Measurements from ENCODE around the gene PATZ1. TPM values are rescaled to one million over a fixed set of nuclear protein-coding genes. Genes with fewer than 3 reads are reported as not detected.

The PATZ1 gene
- total RNA-seq, 1 experiment from 2014 or later = 120 TPM

GRCh38 chr22:31302006-31302405 is 44.1 kb downstream of the PATZ1 start:
- no peak overlapping the region for H3K27ac Mint-ChIP-seq
- H3K56ac ChIP-seq (ENCODE audit: insufficient read length, low read depth, low read length) = no peak overlapping the region
- no peak for TF ChIP-seq CTCF (conservative IDR thresholded peaks at IDR 0.05)
- H4K20me1 ChIP-seq (ENCODE audit: control insufficient read depth, insufficient read depth, insufficient read length) = no peaks in the 10 kb centered on the region
- H3K27ac ChIP-seq (ENCODE audit: insufficient read length, low read depth, low read length) = no peak overlapping the region
- H3K23me2 ChIP-seq (ENCODE audit: insufficient read length, low read depth, low read length, poor library complexity, severe bottlenecking) = no peaks in the 10 kb centered on the region
- H2AFZ ChIP-seq (ENCODE audit: low read length) = no peak overlapping the region
- H3K79me1 ChIP-seq (ENCODE audit: insufficient read depth, low read depth, low read length, poor library complexity, severe bottlenecking) = no peaks in the 10 kb centered on the region
- no peaks in the 10 kb centered on the region for H3K9me3 Mint-ChIP-seq
- no peak overlapping the region for H3K4ac ChIP-seq (ENCODE audit: low read depth, low read length)
- H4K8ac ChIP-seq (replicated peaks; ENCODE audit: insufficient read length, low read depth, low read length) = no peak overlapping the region
- H4K5ac ChIP-seq (ENCODE audit: insufficient read length, low read depth, low read length) = no peak overlapping the region
- H4K91ac ChIP-seq (ENCODE audit: insufficient read length, low read depth, low read length) = no peak overlapping the region
- H3K27me3 Mint-ChIP-seq (ENCODE audit: low read depth) = no peaks in the 10 kb centered on the region; the same call in 1 of the 2 replicates
- DNase-seq = no peak
- no peaks in the 10 kb centered on the region for H3K4me1 ChIP-seq (ENCODE audit: insufficient read depth, low read length)
- H2BK15ac ChIP-seq (ENCODE audit: low read depth, low read length) = no peak overlapping the region
- no peaks in the 10 kb centered on the region for H3K27me3 ChIP-seq (ENCODE audit: insufficient read depth, low read length)
- no peak overlapping the region for H3K18ac ChIP-seq (ENCODE audit: insufficient read length, low read depth, low read length)
- H3T11ph ChIP-seq (ENCODE audit: low read length) = no peak overlapping the region
- no peak overlapping the region for H2BK5ac ChIP-seq (ENCODE audit: insufficient read length, low read length)
- no peak overlapping the region for H3K9ac ChIP-seq (ENCODE audit: extremely low read depth, insufficient read length, low read length)
- H3K14ac ChIP-seq (ENCODE audit: insufficient read depth, low read length) = no peak overlapping the region
- no peak overlapping the region for H2AK5ac ChIP-seq (ENCODE audit: insufficient read length, low read length)
- H3K4me3 Mint-ChIP-seq = no peak overlapping the region
- H3K4me1 Mint-ChIP-seq = no peaks in the 10 kb centered on the region; a peak in 1 of 4 replicates
- H2BK12ac ChIP-seq (ENCODE audit: insufficient read length, low read depth, low read length) = no peak overlapping the region
- H3K79me2 ChIP-seq (ENCODE audit: insufficient read depth, low read length) = no peaks in the 10 kb centered on the region
- H3K23ac ChIP-seq (ENCODE audit: insufficient read length, low read depth, low read length) = no peak overlapping the region
- no peak overlapping the region for H3K4me2 ChIP-seq (ENCODE audit: insufficient read depth, insufficient read length, low read length)
- H3K36me3 Mint-ChIP-seq (ENCODE audit: insufficient read depth in 1 of 3, low read depth in 3 of 3) = no peaks in the 10 kb centered on the region
- H2BK20ac ChIP-seq (ENCODE audit: low read depth, low read length, poor library complexity, severe bottlenecking) = no peak overlapping the region
- no peaks in the 10 kb centered on the region for H3K9me3 ChIP-seq (ENCODE audit: control insufficient read depth, low read depth, low read length)
- no peak overlapping the region for H2BK120ac ChIP-seq (ENCODE audit: low read depth, low read length, poor library complexity, severe bottlenecking)
